MM.1S (cell line): ENCODE data around the gene VAV2.

Source experiments
- DNase-seq: peaks from one replicate; pipeline ENCODE4 v3.0.0-alpha.2; 2015
- H2AFZ ChIP-seq: fragments of 300-600 bp; sonication (generic); 2 replicates; pipeline ENCODE4 v1.6.0; 2016; ENCODE audit warnings: antibody characterized with exemption, low read length
- H3F3A ChIP-seq: fragments of 300-600 bp; sonication (generic); 2 replicates; pipeline ENCODE4 v1.6.1; 2016; ENCODE audit warnings: mild to moderate bottlenecking, antibody characterized with exemption, low read length, moderate library complexity, mixed read lengths; ENCODE audit not compliant: insufficient read depth
- H3K27ac ChIP-seq: fragments of 300-600 bp; sonication (generic); 2 replicates; pipeline ENCODE4 v1.5.1; 2016; ENCODE audit warnings: mild to moderate bottlenecking, low read length
- H3K27me3 ChIP-seq: fragments of 300-600 bp; sonication (generic); replicated peaks from 2 replicates; pipeline ENCODE4 v1.6.0; 2016; ENCODE audit warnings: low read length; ENCODE audit not compliant: insufficient read depth
- H3K36me3 ChIP-seq: fragments of 300-600 bp; sonication (generic); replicated peaks from 2 replicates; pipeline ENCODE4 v1.6.1; 2016; ENCODE audit warnings: mild to moderate bottlenecking, low read length, mixed read lengths; ENCODE audit not compliant: insufficient read depth
- H3K4me1 ChIP-seq: fragments of 300-600 bp; sonication (generic); 2 replicates; pipeline ENCODE4 v1.6.1; 2016; ENCODE audit warnings: low read length, mixed read lengths
- H3K4me2 ChIP-seq: fragments of 300-600 bp; sonication (generic); 2 replicates; pipeline ENCODE4 v1.6.0; 2016; ENCODE audit warnings: low read depth, low read length
- H3K4me3 ChIP-seq: fragments of 300-600 bp; sonication (generic); 2 replicates; pipeline ENCODE4 v1.5.1; 2016; ENCODE audit warnings: low read length, mixed read lengths
- H3K79me2 ChIP-seq: fragments of 300-600 bp; sonication (generic); 2 replicates; pipeline ENCODE4 v1.6.1; 2016; ENCODE audit warnings: mixed run types, low read length, mixed read lengths
- H3K9ac ChIP-seq: fragments of 300-600 bp; sonication (generic); 2 replicates; pipeline ENCODE4 v1.6.1; 2016; ENCODE audit warnings: low read length, mixed read lengths
- H3K9me2 ChIP-seq: fragments of 300-600 bp; sonication (generic); replicated peaks from 2 replicates; pipeline ENCODE4 v1.6.1; 2016; ENCODE audit warnings: mild to moderate bottlenecking, low read length, mixed read lengths; ENCODE audit not compliant: insufficient read depth
- H3K9me3 ChIP-seq: fragments of 300-600 bp; sonication (generic); replicated peaks from 2 replicates; pipeline ENCODE4 v1.6.1; 2016; ENCODE audit warnings: mild to moderate bottlenecking, low read length, mixed read lengths; ENCODE audit not compliant: insufficient read depth
- H4K20me1 ChIP-seq: fragments of 300-600 bp; sonication (generic); 2 replicates; pipeline ENCODE4 v1.6.1; 2016; ENCODE audit warnings: mild to moderate bottlenecking, low read length, moderate library complexity, mixed read lengths; ENCODE audit not compliant: insufficient read depth
- EZH2 ChIP-seq: fragments of 300-600 bp; sonication (generic); optimal IDR thresholded peaks from 2 replicates; pipeline ENCODE3; 2017; ENCODE audit warnings: low read depth, mild to moderate bottlenecking, antibody characterized with exemption, low read length, mixed read lengths
- EZH2phosphoT487 ChIP-seq: fragments of 300-600 bp; sonication (generic); IDR thresholded peaks from 2 replicates; pipeline ENCODE4 v1.6.1; 2018; ENCODE audit warnings: antibody characterized with exemption, low read length
- TF ChIP-seq, protein P1 (sequence below): fragments of 300-600 bp; sonication (generic); IDR thresholded peaks from 2 replicates; pipeline ENCODE4 v1.5.1; 2016; ENCODE audit warnings: antibody characterized with exemption, low read length, mixed read lengths

The VAV2 gene

DNA sequence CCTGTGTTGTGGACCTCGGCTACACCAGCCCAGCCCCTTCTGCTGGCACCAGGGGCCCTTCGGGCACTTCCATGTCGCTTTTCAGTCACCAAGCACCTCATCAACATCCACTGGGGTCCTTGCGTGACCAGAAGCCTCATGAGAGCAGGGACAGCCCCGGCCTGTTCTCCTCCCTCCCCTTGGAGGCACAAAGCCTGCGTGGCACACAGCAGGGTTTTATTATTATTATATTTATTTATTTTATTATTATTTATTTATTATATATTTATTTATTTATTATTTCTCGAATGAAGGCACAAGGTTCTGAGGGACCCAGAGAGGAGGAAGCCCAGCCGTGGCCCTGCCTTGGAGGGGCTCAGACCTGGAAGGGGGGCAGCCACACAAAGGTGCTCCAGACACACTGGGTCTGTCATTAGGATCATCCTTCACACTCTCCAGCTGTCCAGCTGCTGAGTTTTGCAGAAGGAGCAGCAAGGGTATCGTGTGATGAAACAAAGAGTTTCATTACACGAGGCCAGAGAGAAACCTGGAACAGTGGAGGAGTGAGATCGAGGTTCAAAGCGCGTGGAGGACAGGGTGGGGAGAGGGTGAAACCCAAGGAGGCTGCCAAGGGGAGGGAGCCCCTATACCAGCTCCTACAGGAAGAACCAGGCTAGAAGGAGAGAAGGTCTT is 5.2 kb downstream of the VAV2 start:
- no peak overlapping the region for H2AFZ ChIP-seq
- H3K9me2 ChIP-seq = no peaks in the 10 kb centered on the region
- TF ChIP-seq, protein P1, sequence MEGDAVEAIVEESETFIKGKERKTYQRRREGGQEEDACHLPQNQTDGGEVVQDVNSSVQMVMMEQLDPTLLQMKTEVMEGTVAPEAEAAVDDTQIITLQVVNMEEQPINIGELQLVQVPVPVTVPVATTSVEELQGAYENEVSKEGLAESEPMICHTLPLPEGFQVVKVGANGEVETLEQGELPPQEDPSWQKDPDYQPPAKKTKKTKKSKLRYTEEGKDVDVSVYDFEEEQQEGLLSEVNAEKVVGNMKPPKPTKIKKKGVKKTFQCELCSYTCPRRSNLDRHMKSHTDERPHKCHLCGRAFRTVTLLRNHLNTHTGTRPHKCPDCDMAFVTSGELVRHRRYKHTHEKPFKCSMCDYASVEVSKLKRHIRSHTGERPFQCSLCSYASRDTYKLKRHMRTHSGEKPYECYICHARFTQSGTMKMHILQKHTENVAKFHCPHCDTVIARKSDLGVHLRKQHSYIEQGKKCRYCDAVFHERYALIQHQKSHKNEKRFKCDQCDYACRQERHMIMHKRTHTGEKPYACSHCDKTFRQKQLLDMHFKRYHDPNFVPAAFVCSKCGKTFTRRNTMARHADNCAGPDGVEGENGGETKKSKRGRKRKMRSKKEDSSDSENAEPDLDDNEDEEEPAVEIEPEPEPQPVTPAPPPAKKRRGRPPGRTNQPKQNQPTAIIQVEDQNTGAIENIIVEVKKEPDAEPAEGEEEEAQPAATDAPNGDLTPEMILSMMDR = no peak
- TF ChIP-seq EZH2 (no peak), EZH2phosphoT487 (no peak)
- no peaks in the 10 kb centered on the region for H3K4me1 ChIP-seq
- DNase-seq = no peak
- no peaks in the 10 kb centered on the region for H3K9me3 ChIP-seq
- H3K4me3 ChIP-seq = no peak overlapping the region
- H3K79me2 ChIP-seq = no peaks in the 10 kb centered on the region
- no peak overlapping the region for H3K4me2 ChIP-seq
- no peaks in the 10 kb centered on the region for H3F3A ChIP-seq
- no peaks in the 10 kb centered on the region for H4K20me1 ChIP-seq
- no peaks in the 10 kb centered on the region for H3K36me3 ChIP-seq
- peaks cover 11% of the 10 kb centered on the region for H3K27me3 ChIP-seq
- H3K27ac ChIP-seq = no peak overlapping the region
- no peak overlapping the region for H3K9ac ChIP-seq

DNA sequence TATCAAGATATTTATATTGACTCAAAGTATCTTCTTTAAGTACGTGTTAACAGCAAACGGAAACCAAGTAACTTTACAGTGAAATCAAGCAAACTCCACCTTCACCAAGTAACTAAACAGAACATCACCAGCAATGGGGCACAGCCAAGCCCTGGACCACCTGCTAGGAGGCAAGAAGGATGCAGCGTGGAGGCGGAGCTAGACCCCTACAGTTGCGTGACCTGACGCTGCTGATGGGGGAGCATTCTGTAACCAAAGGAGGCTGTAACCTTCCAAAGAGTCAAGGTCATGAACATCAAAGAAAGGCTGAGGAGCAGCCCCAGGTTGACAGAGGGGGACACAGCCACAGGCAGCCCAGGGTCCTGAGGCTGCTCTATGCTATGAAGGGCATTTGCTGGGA is 6.1 kb downstream of the VAV2 start:
- Histone ChIP-seq H3K27me3 (peaks cover 15% of the 10 kb centered on the region), H2AFZ (no peak overlapping the region), H4K20me1 (no peaks in the 10 kb centered on the region), H3K4me1 (no peaks in the 10 kb centered on the region), H3K79me2 (no peaks in the 10 kb centered on the region), H3K9me3 (no peaks in the 10 kb centered on the region), H3K4me3 (no peak overlapping the region), H3F3A (no peaks in the 10 kb centered on the region), H3K9me2 (no peaks in the 10 kb centered on the region), H3K36me3 (no peaks in the 10 kb centered on the region), H3K4me2 (no peak overlapping the region), H3K9ac (no peak overlapping the region), H3K27ac (no peak overlapping the region)
- DNase-seq = no peak
- no peak for TF ChIP-seq EZH2phosphoT487
- no peak for TF ChIP-seq EZH2
- TF ChIP-seq, protein P1 = no peak

DNA sequence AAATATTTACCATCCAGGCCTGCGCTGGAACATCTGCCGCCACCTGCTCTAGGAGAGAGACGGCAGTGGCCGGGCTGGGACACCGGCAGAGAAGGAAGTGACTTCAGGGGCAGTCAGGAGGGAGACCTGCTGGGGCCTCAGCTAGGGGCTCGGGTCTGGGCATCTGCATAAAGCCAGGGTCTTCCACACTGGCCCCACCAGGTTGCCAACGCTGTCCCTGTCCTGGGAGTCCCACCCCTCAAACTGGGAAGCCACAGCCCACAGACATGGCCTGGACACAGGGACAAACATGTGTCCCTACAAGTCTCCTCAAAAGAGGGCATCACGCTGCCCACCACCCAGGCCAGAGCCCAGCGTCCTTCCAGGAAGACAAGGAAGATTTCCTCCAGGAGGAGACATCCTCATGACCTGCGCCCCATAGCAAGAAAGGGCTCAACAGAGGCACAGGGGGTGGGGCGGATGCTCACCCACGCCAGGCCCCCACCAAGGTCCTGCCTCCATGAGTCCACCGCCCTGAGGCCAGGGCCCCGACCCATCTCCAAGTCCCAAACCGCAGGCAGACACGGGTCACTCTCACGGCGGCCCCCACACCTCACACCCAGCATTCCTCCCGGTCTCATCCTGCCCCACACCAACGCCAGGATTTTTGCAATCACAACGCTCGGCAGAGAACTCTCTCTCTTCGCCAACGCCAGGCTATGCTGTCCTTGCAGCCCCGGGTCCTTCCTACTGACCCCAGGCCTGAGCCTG is 9.0 kb downstream of the VAV2 start:
- Histone ChIP-seq H4K20me1 (no peaks in the 10 kb centered on the region), H3K9me2 (no peaks in the 10 kb centered on the region), H3K9ac (no peak overlapping the region), H3F3A (no peaks in the 10 kb centered on the region), H3K9me3 (no peaks in the 10 kb centered on the region), H3K27ac (no peak overlapping the region), H3K36me3 (no peaks in the 10 kb centered on the region), H3K4me3 (no peak overlapping the region), H2AFZ (no peak overlapping the region), H3K27me3 (peaks cover 24% of the 10 kb centered on the region), H3K79me2 (no peaks in the 10 kb centered on the region), H3K4me1 (no peaks in the 10 kb centered on the region), H3K4me2 (no peak overlapping the region)
- no peak for DNase-seq
- no peak for TF ChIP-seq EZH2
- no peak for TF ChIP-seq EZH2phosphoT487
- TF ChIP-seq, protein P1 = no peak
